Memory B cell (primary cell): ENCODE results near the gene GCHFR.

Experiments used
- ATAC-seq: fragments of 150-1000 bp; cut with Tn5 transposase; 2 replicates; pipeline ENCODE4 v1.10.0; 2021; ENCODE audit warnings: low read depth, mild to moderate bottlenecking, moderate library complexity
- DNase-seq, 2 donors: peaks; one replicate each; pipeline ENCODE4 v3.0.0; 2022; ENCODE audit warnings: low spot score in 2 of 2
- H3K27ac Mint-ChIP-seq: one replicate; pipeline ENCODE4 v1.8.0; 2022; ENCODE audit warnings: mild to moderate bottlenecking, moderate library complexity, mixed read lengths
- H3K27me3 Mint-ChIP-seq: one replicate; pipeline ENCODE4 v1.8.0; 2022; ENCODE audit warnings: mixed read lengths
- H3K36me3 Mint-ChIP-seq: one replicate; pipeline ENCODE4 v1.8.0; 2022; ENCODE audit warnings: mild to moderate bottlenecking, mixed read lengths
- H3K4me1 Mint-ChIP-seq: one replicate; pipeline ENCODE4 v1.8.0; 2022; ENCODE audit warnings: mixed read lengths
- H3K4me3 Mint-ChIP-seq: one replicate; pipeline ENCODE4 v1.8.0; 2022; ENCODE audit warnings: mild to moderate bottlenecking, moderate library complexity, mixed read lengths
- H3K9me3 Mint-ChIP-seq: one replicate; pipeline ENCODE4 v1.8.0; 2022; ENCODE audit warnings: mixed read lengths

The GCHFR gene

GRCh38 chr15:40766194-40766815 lies 2.4 kb downstream of the GCHFR start:
- Mint-ChIP-seq H3K4me1 (peaks cover 34% of the 10 kb centered on the region), H3K27me3 (no peaks in the 10 kb centered on the region), H3K27ac (no peak overlapping the region), H3K9me3 (no peaks in the 10 kb centered on the region), H3K36me3 (peaks cover 2% of the 10 kb centered on the region), H3K4me3 (no peak overlapping the region)
- no peak for DNase-seq
- ATAC-seq = no peak

- ATAC-seq (no peak), DNase-seq (no peak)
- Mint-ChIP-seq H3K27me3 (no peaks in the 10 kb centered on the region), H3K27ac (no peak overlapping the region), H3K9me3 (no peaks in the 10 kb centered on the region), H3K36me3 (peaks cover 2% of the 10 kb centered on the region), H3K4me1 (peaks cover 34% of the 10 kb centered on the region), H3K4me3 (no peak overlapping the region)
These were observed 3.3 kb downstream of the GCHFR start for GRCh38 chr15:40766906-40767837.

- Mint-ChIP-seq H3K4me1 (peaks cover 36% of the 10 kb centered on the region), H3K27me3 (no peaks in the 10 kb centered on the region), H3K27ac (no peak overlapping the region), H3K4me3 (no peak overlapping the region), H3K36me3 (peaks cover 3% of the 10 kb centered on the region), H3K9me3 (no peaks in the 10 kb centered on the region)
- DNase-seq (no peak), ATAC-seq (no peak)
These were observed 4.1 kb downstream of the GCHFR start for GRCh38 chr15:40767838-40768500.

- Mint-ChIP-seq H3K27me3 (no peaks in the 10 kb centered on the region), H3K36me3 (peaks cover 3% of the 10 kb centered on the region), H3K9me3 (no peaks in the 10 kb centered on the region), H3K4me3 (peak overlapping the region; percentile 60), H3K27ac (peak overlapping the region; percentile 82), H3K4me1 (peaks cover 36% of the 10 kb centered on the region)
- ATAC-seq = peak; percentile 18
- DNase-seq = peak in 1 of 2 donors; percentile 44
These were observed 4.8 kb downstream of the GCHFR start for GRCh38 chr15:40768521-40769273.

GRCh38 chr15:40769274-40770146 lies 5.6 kb downstream of the GCHFR start, which contains the start of gene C15orf62:
C15orf62 (plus strand) TSS chr15:40769980; CDS start chr15:40770496, 516 bp downstream.
- peaks cover 6% of the 10 kb centered on the region for H3K36me3 Mint-ChIP-seq
- H3K4me1 Mint-ChIP-seq = peaks cover 35% of the 10 kb centered on the region
- H3K27me3 Mint-ChIP-seq = no peaks in the 10 kb centered on the region
- peak; percentile 75 for ATAC-seq
- H3K4me3 Mint-ChIP-seq = peak within 1 kb of the TSS; percentile 60
- H3K27ac Mint-ChIP-seq = peak within 1 kb of the TSS; percentile 82
- peak; percentile 59 to 61 for DNase-seq
- H3K9me3 Mint-ChIP-seq = no peaks in the 10 kb centered on the region

GRCh38 chr15:40770147-40770721 lies 6.4 kb downstream of the GCHFR start:
- Mint-ChIP-seq H3K4me1 (peaks cover 29% of the 10 kb centered on the region), H3K4me3 (peak overlapping the region; percentile 60), H3K36me3 (peaks cover 11% of the 10 kb centered on the region), H3K27me3 (no peaks in the 10 kb centered on the region), H3K27ac (peak overlapping the region; percentile 82), H3K9me3 (no peaks in the 10 kb centered on the region)
- DNase-seq (peak in 1 of 2 donors; percentile 24), ATAC-seq (no peak)

- Mint-ChIP-seq H3K9me3 (no peaks in the 10 kb centered on the region), H3K4me3 (no peak overlapping the region), H3K27ac (peak overlapping the region; percentile 78), H3K27me3 (no peaks in the 10 kb centered on the region), H3K4me1 (peaks cover 21% of the 10 kb centered on the region), H3K36me3 (peaks cover 11% of the 10 kb centered on the region)
- ATAC-seq (no peak), DNase-seq (no peak)
These were observed 7.4 kb downstream of the GCHFR start for GRCh38 chr15:40771242-40771641.

GRCh38 chr15:40772014-40772413 lies 8.1 kb downstream of the GCHFR start:
- ATAC-seq (no peak), DNase-seq (no peak)
- peaks cover 18% of the 10 kb centered on the region for H3K36me3 Mint-ChIP-seq
- H3K4me3 Mint-ChIP-seq = no peak overlapping the region
- H3K27ac Mint-ChIP-seq = no peak overlapping the region
- peaks cover 21% of the 10 kb centered on the region for H3K4me1 Mint-ChIP-seq
- no peaks in the 10 kb centered on the region for H3K27me3 Mint-ChIP-seq
- H3K9me3 Mint-ChIP-seq = no peaks in the 10 kb centered on the region

GRCh38 chr15:40773496-40773895 lies 9.6 kb downstream of the GCHFR start:
- DNase-seq (no peak), ATAC-seq (no peak)
- Mint-ChIP-seq H3K36me3 (peaks cover 20% of the 10 kb centered on the region), H3K9me3 (no peaks in the 10 kb centered on the region), H3K4me1 (peaks cover 18% of the 10 kb centered on the region), H3K27me3 (no peaks in the 10 kb centered on the region), H3K4me3 (no peak overlapping the region), H3K27ac (no peak overlapping the region)

- no peak for ATAC-seq
- Mint-ChIP-seq H3K27me3 (no peaks in the 10 kb centered on the region), H3K27ac (no peak overlapping the region), H3K36me3 (peaks cover 20% of the 10 kb centered on the region), H3K4me3 (no peak overlapping the region), H3K4me1 (peaks cover 14% of the 10 kb centered on the region), H3K9me3 (no peaks in the 10 kb centered on the region)
- no peak for DNase-seq
These were observed 10.0 kb downstream of the GCHFR start for GRCh38 chr15:40773902-40774301.

GRCh38 chr15:40775007-40775406 lies 11.1 kb downstream of the GCHFR start:
- Mint-ChIP-seq H3K27me3 (no peaks in the 10 kb centered on the region), H3K9me3 (no peaks in the 10 kb centered on the region), H3K27ac (peak overlapping the region; percentile 72), H3K36me3 (peaks cover 26% of the 10 kb centered on the region), H3K4me3 (no peak overlapping the region), H3K4me1 (peaks cover 5% of the 10 kb centered on the region)
- no peak for ATAC-seq
- no peak for DNase-seq

GRCh38 chr15:40775740-40776536 lies 12.1 kb downstream of the GCHFR start:
- H3K27me3 Mint-ChIP-seq = no peaks in the 10 kb centered on the region
- no peak for ATAC-seq
- H3K27ac Mint-ChIP-seq = no peak overlapping the region
- peaks cover 2% of the 10 kb centered on the region for H3K4me1 Mint-ChIP-seq
- no peak for DNase-seq
- H3K36me3 Mint-ChIP-seq = peaks cover 26% of the 10 kb centered on the region
- H3K9me3 Mint-ChIP-seq = no peaks in the 10 kb centered on the region
- H3K4me3 Mint-ChIP-seq = no peak overlapping the region
